ENCODE data around the gene PCDHB16. TPM values are rescaled to one million over a fixed set of nuclear protein-coding genes. Genes with fewer than 3 reads are reported as not detected.
"Not testable (repeated sequence)": the region's sequence is repeated elsewhere in the genome, so short reads cannot be mapped to it uniquely, and the experiment has no call there.

Gene PCDHB16
- 4.1 TPM for total RNA-seq
- long read RNA-seq, full-length matches to known transcripts: 1 of 1 reads
- long read RNA-seq, partial matches to known transcripts: 0 of 1 reads
- long read RNA-seq, other reads (novel, unspliced or antisense): 0 of 1 reads

DNA sequence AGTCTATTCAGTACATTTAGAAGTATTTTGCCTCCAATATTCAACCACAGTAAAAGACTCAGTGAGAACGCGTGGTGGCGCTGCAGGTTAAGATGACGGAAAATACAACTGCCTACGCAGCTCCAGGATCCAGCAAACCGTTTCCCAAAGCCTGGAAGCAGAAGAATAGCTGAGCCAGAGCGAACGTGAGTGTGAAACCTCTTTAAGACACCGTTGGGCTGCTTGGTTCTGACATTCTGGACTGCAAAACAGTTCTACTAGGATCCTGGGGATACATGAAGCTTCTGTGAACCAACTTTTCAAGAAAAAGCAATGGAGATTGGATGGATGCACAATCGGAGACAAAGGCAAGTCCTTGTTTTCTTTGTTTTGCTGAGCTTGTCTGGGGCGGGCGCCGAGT, at the start of gene PCDHB16:
TSS of gene PCDHB16 (plus strand) at position 140 of the 400 bp plus-strand sequence. CDS start at position 313, 173 bp downstream.
- Histone ChIP-seq H3K4me3 (peak within 1 kb of the TSS; percentile 28), H3K4me1 (no peaks in the 10 kb centered on the region), H3K9me3 (peaks cover 3% of the 10 kb centered on the region), H3K36me3 (no peaks in the 10 kb centered on the region), H3K27ac (no peak within 1 kb of the TSS), H3K27me3 (peaks cover 7% of the 10 kb centered on the region)
- peak; percentile 44 for ATAC-seq
- TF ChIP-seq, protein P1, sequence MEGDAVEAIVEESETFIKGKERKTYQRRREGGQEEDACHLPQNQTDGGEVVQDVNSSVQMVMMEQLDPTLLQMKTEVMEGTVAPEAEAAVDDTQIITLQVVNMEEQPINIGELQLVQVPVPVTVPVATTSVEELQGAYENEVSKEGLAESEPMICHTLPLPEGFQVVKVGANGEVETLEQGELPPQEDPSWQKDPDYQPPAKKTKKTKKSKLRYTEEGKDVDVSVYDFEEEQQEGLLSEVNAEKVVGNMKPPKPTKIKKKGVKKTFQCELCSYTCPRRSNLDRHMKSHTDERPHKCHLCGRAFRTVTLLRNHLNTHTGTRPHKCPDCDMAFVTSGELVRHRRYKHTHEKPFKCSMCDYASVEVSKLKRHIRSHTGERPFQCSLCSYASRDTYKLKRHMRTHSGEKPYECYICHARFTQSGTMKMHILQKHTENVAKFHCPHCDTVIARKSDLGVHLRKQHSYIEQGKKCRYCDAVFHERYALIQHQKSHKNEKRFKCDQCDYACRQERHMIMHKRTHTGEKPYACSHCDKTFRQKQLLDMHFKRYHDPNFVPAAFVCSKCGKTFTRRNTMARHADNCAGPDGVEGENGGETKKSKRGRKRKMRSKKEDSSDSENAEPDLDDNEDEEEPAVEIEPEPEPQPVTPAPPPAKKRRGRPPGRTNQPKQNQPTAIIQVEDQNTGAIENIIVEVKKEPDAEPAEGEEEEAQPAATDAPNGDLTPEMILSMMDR (IDR thresholded peaks at IDR 0.05): peak; percentile 37
- no peak for DNase-seq
- intact Hi-C loops (cut with DNase I): no loop called here

DNA sequence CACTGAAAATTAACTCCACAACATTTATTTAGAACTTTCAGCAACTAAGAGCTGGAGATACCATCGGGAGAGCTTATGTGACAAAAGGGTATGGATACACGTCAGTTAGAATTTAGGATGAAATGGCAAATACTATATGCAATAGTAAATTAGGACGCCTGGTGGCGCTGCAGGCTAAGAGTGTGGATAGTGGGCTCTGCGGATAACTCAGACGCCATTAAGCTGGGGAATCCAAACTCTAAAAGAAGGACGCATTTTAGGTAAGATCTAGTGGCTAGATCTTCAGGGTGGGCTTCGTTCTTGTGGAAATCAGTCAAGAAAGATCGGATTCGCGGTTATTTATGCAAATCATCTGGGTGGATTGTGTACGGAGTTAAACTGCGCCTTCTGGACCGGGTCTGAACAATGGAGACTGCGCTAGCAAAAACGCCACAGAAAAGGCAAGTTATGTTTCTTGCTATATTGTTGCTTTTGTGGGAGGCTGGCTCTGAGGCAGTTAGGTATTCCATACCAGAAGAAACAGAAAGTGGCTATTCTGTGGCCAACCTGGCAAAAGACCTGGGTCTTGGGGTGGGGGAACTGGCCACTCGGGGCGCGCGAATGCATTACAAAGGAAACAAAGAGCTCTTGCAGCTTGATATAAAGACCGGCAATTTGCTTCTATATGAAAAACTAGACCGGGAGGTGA, 47.0 kb upstream of the PCDHB16 start, which contains the start of gene PCDHB5:
TSS of gene PCDHB5 (plus strand) at position 177 of the 688 bp plus-strand sequence. CDS start at position 406, 229 bp downstream.
- Histone ChIP-seq H3K27ac (no peak within 1 kb of the TSS), H3K27me3 (no peaks in the 10 kb centered on the region), H3K9me3 (peaks cover 24% of the 10 kb centered on the region), H3K4me3 (peak within 1 kb of the TSS; percentile 29), H3K4me1 (no peaks in the 10 kb centered on the region), H3K36me3 (no peaks in the 10 kb centered on the region)
- ATAC-seq (peak; percentile 42), DNase-seq (no peak)
- intact Hi-C loops (cut with DNase I): no loop called here
- TF ChIP-seq, protein P1 (IDR thresholded peaks at IDR 0.05): peak; percentile 34

DNA sequence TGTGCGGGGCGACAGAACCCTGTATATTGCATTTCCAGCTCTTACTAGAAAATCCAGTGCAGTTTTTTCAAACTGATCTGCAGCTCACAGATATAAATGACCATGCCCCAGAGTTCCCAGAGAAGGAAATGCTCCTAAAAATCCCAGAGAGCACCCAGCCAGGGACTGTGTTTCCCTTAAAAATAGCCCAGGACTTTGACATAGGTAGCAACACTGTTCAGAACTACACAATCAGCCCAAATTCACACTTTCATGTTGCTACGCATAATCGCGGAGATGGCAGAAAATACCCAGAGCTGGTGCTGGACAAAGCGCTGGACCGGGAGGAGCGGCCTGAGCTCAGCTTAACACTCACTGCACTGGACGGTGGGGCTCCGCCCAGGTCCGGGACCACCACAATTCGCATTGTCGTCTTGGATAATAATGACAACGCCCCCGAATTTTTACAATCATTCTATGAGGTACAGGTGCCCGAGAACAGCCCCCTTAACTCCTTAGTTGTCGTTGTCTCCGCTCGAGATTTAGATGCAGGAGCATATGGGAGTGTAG, 46.4 kb upstream of the PCDHB16 start:
- ATAC-seq (no peak), DNase-seq (no peak)
- H3K4me3 ChIP-seq: peak overlapping the region; percentile 29
- no peaks in the 10 kb centered on the region for H3K36me3 ChIP-seq
- no peaks in the 10 kb centered on the region for H3K27me3 ChIP-seq
- H3K9me3 ChIP-seq: peaks cover 24% of the 10 kb centered on the region
- H3K27ac ChIP-seq: no peak overlapping the region
- no peaks in the 10 kb centered on the region for H3K4me1 ChIP-seq
- intact Hi-C loops (cut with DNase I): no loop called here
- TF ChIP-seq, protein P1 (IDR thresholded peaks at IDR 0.05): no peak

DNA sequence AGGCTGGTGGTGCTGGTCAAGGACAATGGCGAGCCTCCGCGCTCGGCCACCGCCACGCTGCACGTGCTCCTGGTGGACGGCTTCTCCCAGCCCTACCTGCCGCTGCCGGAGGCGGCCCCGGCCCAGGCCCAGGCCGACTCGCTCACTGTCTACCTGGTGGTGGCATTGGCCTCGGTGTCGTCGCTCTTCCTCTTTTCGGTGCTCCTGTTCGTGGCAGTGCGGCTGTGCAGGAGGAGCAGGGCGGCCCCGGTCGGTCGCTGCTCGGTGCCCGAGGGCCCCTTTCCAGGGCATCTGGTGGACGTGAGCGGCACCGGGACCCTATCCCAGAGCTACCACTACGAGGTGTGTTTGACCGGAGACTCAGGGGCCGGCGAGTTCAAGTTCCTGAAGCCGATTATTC, 44.8 kb upstream of the PCDHB16 start:
- H3K36me3 ChIP-seq; H3K4me3 ChIP-seq; H3K27me3 ChIP-seq; ATAC-seq; intact Hi-C loops (cut with DNase I); H3K4me1 ChIP-seq; H3K27ac ChIP-seq; DNase-seq: not testable (repeated sequence)
- H3K9me3 ChIP-seq: peaks cover 24% of the 10 kb centered on the region

DNA sequence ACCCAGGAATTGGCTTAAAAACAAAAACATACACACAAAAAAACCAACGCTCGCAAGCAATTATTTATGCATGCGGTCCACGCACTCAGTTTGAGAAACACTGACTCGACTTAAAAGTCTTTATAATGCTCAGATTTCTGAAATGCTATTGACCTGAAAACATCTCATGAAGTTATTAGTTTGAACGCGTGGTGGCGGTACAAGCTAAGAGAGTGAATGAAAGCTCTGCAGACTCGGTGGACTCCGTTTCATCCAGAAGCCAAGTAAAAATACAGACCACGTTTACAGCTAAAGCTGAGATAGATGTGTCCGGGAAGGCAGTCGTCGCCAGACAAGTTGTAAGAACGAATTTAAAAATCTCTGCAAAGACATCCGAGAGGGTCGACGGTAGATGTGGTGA, 32.4 kb upstream of the PCDHB16 start, which contains the start of gene PCDHB6:
TSS of gene PCDHB6 (plus strand) at position 246 of the 400 bp plus-strand sequence. CDS start 201 bp downstream, outside the sequence.
- H3K36me3 ChIP-seq: no peaks in the 10 kb centered on the region
- peaks cover 8% of the 10 kb centered on the region for H3K27me3 ChIP-seq
- TF ChIP-seq, protein P1 (IDR thresholded peaks at IDR 0.05): peak; percentile 20
- ATAC-seq: no peak
- peak within 1 kb of the TSS; percentile 7 for H3K4me3 ChIP-seq
- no peak within 1 kb of the TSS for H3K27ac ChIP-seq
- intact Hi-C loops (cut with DNase I): no loop called here
- H3K9me3 ChIP-seq: peaks cover 9% of the 10 kb centered on the region
- no peaks in the 10 kb centered on the region for H3K4me1 ChIP-seq
- DNase-seq: no peak
